ENCODE measurements around the gene ITGA5.
"Not testable (repeated sequence)": the region's sequence is repeated elsewhere in the genome, so short reads cannot be mapped to it uniquely, and the experiment has no call there.

ITGA5 gene

GRCh38 chr12:54355104-54355815 is 63.8 kb downstream of the ITGA5 start:
- Histone ChIP-seq H3K27ac (ENCODE audit: low read depth in 2 of 2, low read length in 2 of 2) (peak overlapping the region in 1 of 2 donors; percentile 6), H3K9ac (ENCODE audit: low read depth in 1 of 2, low read length in 2 of 2) (no peak overlapping the region), H3K4me1 (ENCODE audit: control insufficient read depth in 2 of 2, insufficient read depth in 2 of 2, low read length in 2 of 2) (peaks cover 8 to 10% of the 10 kb centered on the region in 2 donors)

DNA sequence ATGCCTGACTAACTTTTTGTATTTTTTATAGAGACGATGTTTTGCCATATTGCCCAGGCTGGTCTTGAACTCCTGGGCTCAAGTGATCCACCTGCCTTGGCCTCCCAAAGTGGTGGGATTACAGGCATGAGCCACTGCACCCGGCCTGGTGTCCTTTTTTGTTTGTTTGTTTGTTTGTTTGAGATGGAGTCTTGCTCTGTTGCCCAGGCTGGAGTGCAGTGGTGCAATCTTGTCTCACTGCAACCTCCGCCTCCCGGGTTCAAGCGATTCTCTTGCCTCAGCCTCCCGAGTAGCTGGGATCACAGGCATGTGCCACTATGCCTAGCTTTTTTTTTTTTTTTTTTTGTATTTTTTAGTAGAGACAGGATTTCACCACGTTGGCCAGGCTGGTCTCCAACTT is 64.8 kb downstream of the ITGA5 start:
- H3K27ac ChIP-seq (ENCODE audit: low read depth in 2 of 2, low read length in 2 of 2); H3K27me3 ChIP-seq (ENCODE audit: control insufficient read depth in 2 of 2, insufficient read depth in 2 of 2, low read length in 2 of 2); H3K4me3 ChIP-seq (ENCODE audit: low read length in 2 of 2); H3K9ac ChIP-seq (ENCODE audit: low read depth in 1 of 2, low read length in 2 of 2); H3K9me3 ChIP-seq (ENCODE audit: control insufficient read depth in 2 of 2, low read length in 2 of 2): not testable (repeated sequence)
- peaks cover 26% of the 10 kb centered on the region in 2 donors for H3K36me3 ChIP-seq (ENCODE audit: control insufficient read depth in 2 of 2, insufficient read depth in 2 of 2, low read length in 2 of 2)
- H3K4me1 ChIP-seq (ENCODE audit: control insufficient read depth in 2 of 2, insufficient read depth in 2 of 2, low read length in 2 of 2), result peaks cover 5 to 10% of the 10 kb centered on the region in 2 donors

More at GRCh38 chr12:54355104-54355815, 63.8 kb downstream of the ITGA5 start:
- Histone ChIP-seq H3K9me3 (ENCODE audit: control insufficient read depth in 2 of 2, low read length in 2 of 2) (no peaks in the 10 kb centered on the region), H3K4me3 (ENCODE audit: low read length in 2 of 2) (no peak overlapping the region), H3K36me3 (ENCODE audit: control insufficient read depth in 2 of 2, insufficient read depth in 2 of 2, low read length in 2 of 2) (peaks cover 16% of the 10 kb centered on the region in 2 donors), H3K27me3 (ENCODE audit: control insufficient read depth in 2 of 2, insufficient read depth in 2 of 2, low read length in 2 of 2) (no peaks in the 10 kb centered on the region)

DNA sequence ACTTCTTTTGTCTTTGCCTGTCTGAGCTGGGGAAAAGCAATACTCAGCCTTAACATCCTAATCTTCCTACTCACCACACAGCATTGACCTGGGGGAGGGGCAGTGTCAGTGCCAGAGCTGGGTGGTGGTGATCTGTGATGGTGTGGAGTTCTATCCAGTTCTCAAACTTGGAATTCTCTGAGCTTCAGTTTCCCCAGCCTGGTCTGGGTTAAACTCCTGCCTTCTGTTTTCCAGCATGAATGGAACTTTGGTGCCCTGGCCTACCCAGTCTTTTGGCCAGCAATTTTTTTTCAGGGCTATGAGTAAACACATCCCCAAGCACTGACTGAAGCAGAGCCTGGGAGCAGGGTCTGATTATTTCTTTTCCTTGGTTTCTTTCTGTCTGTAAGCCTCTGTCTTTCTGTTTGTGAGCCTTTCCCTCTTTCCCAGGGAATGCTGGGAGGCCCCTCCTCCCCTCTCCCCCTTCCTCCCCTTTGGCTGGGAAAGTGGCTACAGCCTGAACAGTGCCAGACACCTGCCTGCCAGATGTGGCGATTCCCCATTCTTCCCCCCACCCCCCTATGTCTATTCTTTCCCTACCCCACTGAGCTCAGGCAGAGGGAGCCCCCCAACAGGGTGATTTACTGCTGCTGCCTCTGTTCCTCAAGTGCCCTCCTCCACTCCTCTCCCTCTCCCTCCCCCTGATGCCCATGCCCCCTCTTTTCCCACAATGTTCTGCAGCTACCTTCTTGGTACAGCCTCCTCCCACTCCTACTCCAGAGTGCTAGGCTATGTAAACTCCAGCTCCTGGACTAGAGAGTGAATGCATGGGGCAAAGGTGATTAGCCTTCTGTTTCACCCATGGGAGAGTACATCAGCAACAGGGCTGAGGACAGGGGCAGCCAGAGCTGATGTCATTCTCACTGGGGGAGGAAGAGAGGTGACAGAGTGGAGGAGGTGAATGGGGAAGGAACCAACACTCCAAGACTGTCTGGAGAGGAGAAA is 65.9 kb downstream of the ITGA5 start:
- peak overlapping the region in 1 of 2 donors; percentile 7 for H3K27ac ChIP-seq (ENCODE audit: low read depth in 2 of 2, low read length in 2 of 2)
- peaks cover 3 to 5% of the 10 kb centered on the region in 2 donors for H3K4me1 ChIP-seq (ENCODE audit: control insufficient read depth in 2 of 2, insufficient read depth in 2 of 2, low read length in 2 of 2)
- H3K27me3 ChIP-seq (ENCODE audit: control insufficient read depth in 2 of 2, insufficient read depth in 2 of 2, low read length in 2 of 2), result no peaks in the 10 kb centered on the region
- no peak overlapping the region for H3K9ac ChIP-seq (ENCODE audit: low read depth in 1 of 2, low read length in 2 of 2)
- H3K36me3 ChIP-seq (ENCODE audit: control insufficient read depth in 2 of 2, insufficient read depth in 2 of 2, low read length in 2 of 2), result peaks cover 32 to 33% of the 10 kb centered on the region in 2 donors
- no peaks in the 10 kb centered on the region for H3K9me3 ChIP-seq (ENCODE audit: control insufficient read depth in 2 of 2, low read length in 2 of 2)
- H3K4me3 ChIP-seq (ENCODE audit: low read length in 2 of 2), result no peak overlapping the region

- Histone ChIP-seq H3K9ac (ENCODE audit: low read depth in 1 of 2, low read length in 2 of 2) (peak overlapping the region in 1 of 2 donors; percentile 19), H3K27ac (ENCODE audit: low read depth in 2 of 2, low read length in 2 of 2) (peak overlapping the region in 1 of 2 donors; percentile 13), H3K4me1 (ENCODE audit: control insufficient read depth in 2 of 2, insufficient read depth in 2 of 2, low read length in 2 of 2) (no peaks in the 10 kb centered on the region), H3K36me3 (ENCODE audit: control insufficient read depth in 2 of 2, insufficient read depth in 2 of 2, low read length in 2 of 2) (peaks cover 42 to 43% of the 10 kb centered on the region in 2 donors), H3K27me3 (ENCODE audit: control insufficient read depth in 2 of 2, insufficient read depth in 2 of 2, low read length in 2 of 2) (no peaks in the 10 kb centered on the region), H3K9me3 (ENCODE audit: control insufficient read depth in 2 of 2, low read length in 2 of 2) (no peaks in the 10 kb centered on the region), H3K4me3 (ENCODE audit: low read length in 2 of 2) (no peak overlapping the region)
Observed at GRCh38 chr12:54352022-54352531, 67.0 kb downstream of the ITGA5 start.

- no peaks in the 10 kb centered on the region for H3K9me3 ChIP-seq (ENCODE audit: control insufficient read depth in 2 of 2, low read length in 2 of 2)
- H3K36me3 ChIP-seq (ENCODE audit: control insufficient read depth in 2 of 2, insufficient read depth in 2 of 2, low read length in 2 of 2), result peaks cover 48 to 49% of the 10 kb centered on the region in 2 donors
- no peaks in the 10 kb centered on the region for H3K4me1 ChIP-seq (ENCODE audit: control insufficient read depth in 2 of 2, insufficient read depth in 2 of 2, low read length in 2 of 2)
- no peak overlapping the region for H3K27ac ChIP-seq (ENCODE audit: low read depth in 2 of 2, low read length in 2 of 2)
- H3K4me3 ChIP-seq (ENCODE audit: low read length in 2 of 2), result no peak overlapping the region
- H3K27me3 ChIP-seq (ENCODE audit: control insufficient read depth in 2 of 2, insufficient read depth in 2 of 2, low read length in 2 of 2), result no peaks in the 10 kb centered on the region
- no peak overlapping the region for H3K9ac ChIP-seq (ENCODE audit: low read depth in 1 of 2, low read length in 2 of 2)
Observed at GRCh38 chr12:54351341-54351740, 67.7 kb downstream of the ITGA5 start.

- Histone ChIP-seq H3K36me3 (ENCODE audit: control insufficient read depth in 2 of 2, insufficient read depth in 2 of 2, low read length in 2 of 2) (peaks cover 48 to 51% of the 10 kb centered on the region in 2 donors), H3K27ac (ENCODE audit: low read depth in 2 of 2, low read length in 2 of 2) (no peak overlapping the region), H3K9ac (ENCODE audit: low read depth in 1 of 2, low read length in 2 of 2) (no peak overlapping the region), H3K4me1 (ENCODE audit: control insufficient read depth in 2 of 2, insufficient read depth in 2 of 2, low read length in 2 of 2) (no peaks in the 10 kb centered on the region), H3K4me3 (ENCODE audit: low read length in 2 of 2) (no peak overlapping the region), H3K27me3 (ENCODE audit: control insufficient read depth in 2 of 2, insufficient read depth in 2 of 2, low read length in 2 of 2) (no peaks in the 10 kb centered on the region), H3K9me3 (ENCODE audit: control insufficient read depth in 2 of 2, low read length in 2 of 2) (no peaks in the 10 kb centered on the region)
Observed at GRCh38 chr12:54350743-54351142, 68.3 kb downstream of the ITGA5 start.

DNA sequence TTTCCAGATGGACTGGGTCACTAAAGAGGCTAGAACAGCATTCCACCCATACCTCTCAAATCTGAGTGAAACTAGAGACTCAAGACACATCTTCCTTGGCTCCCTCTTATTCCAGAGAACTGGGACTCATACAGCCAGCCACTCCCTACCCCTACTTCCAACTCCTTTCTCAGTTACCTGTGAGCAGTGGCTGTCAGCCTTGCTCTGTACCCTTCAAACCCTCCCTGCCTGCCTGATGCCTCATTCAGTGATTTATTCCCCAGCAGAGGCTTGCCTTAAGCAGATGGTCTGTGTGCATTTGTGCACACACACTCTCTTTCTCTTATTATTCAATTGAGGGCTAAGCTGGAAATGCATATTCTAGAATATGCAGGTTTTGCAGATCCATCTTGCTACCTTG is 69.4 kb downstream of the ITGA5 start:
- Histone ChIP-seq H3K36me3 (ENCODE audit: control insufficient read depth in 2 of 2, insufficient read depth in 2 of 2, low read length in 2 of 2) (peaks cover 52 to 59% of the 10 kb centered on the region in 2 donors), H3K9me3 (ENCODE audit: control insufficient read depth in 2 of 2, low read length in 2 of 2) (no peaks in the 10 kb centered on the region), H3K4me1 (ENCODE audit: control insufficient read depth in 2 of 2, insufficient read depth in 2 of 2, low read length in 2 of 2) (no peaks in the 10 kb centered on the region), H3K9ac (ENCODE audit: low read depth in 1 of 2, low read length in 2 of 2) (no peak overlapping the region), H3K27me3 (ENCODE audit: control insufficient read depth in 2 of 2, insufficient read depth in 2 of 2, low read length in 2 of 2) (no peaks in the 10 kb centered on the region), H3K27ac (ENCODE audit: low read depth in 2 of 2, low read length in 2 of 2) (no peak overlapping the region), H3K4me3 (ENCODE audit: low read length in 2 of 2) (no peak overlapping the region)

GRCh38 chr12:54349036-54349435 is 70.0 kb downstream of the ITGA5 start:
- Histone ChIP-seq H3K27me3 (ENCODE audit: control insufficient read depth in 2 of 2, insufficient read depth in 2 of 2, low read length in 2 of 2) (no peaks in the 10 kb centered on the region), H3K36me3 (ENCODE audit: control insufficient read depth in 2 of 2, insufficient read depth in 2 of 2, low read length in 2 of 2) (peaks cover 53 to 60% of the 10 kb centered on the region in 2 donors), H3K4me1 (ENCODE audit: control insufficient read depth in 2 of 2, insufficient read depth in 2 of 2, low read length in 2 of 2) (no peaks in the 10 kb centered on the region), H3K9me3 (ENCODE audit: control insufficient read depth in 2 of 2, low read length in 2 of 2) (no peaks in the 10 kb centered on the region), H3K4me3 (ENCODE audit: low read length in 2 of 2) (no peak overlapping the region), H3K9ac (ENCODE audit: low read depth in 1 of 2, low read length in 2 of 2) (no peak overlapping the region), H3K27ac (ENCODE audit: low read depth in 2 of 2, low read length in 2 of 2) (no peak overlapping the region)
